ENCODE results near the gene CHST13. TPM values are rescaled to one million over a fixed set of nuclear protein-coding genes. Genes with fewer than 3 reads are reported as not detected.

CHST13 gene
- total RNA-seq, 1 experiment from 2014 or later, result not detected

DNA sequence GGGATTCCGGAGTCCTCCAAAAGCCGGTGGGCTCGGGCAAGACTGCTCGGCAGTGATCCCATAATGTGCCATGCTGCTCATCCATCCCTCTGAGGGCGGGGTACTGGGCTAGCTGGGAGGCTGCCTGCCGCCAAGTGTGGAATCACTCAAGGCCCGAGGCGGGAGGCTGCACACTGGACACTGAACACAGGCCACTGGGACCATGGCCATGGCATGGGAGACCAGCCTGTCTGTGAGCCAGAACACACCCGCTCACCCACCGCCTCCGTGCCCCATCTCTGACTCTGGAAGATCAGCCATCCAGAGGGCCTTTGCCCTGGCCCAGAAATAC is 33.4 kb downstream of the CHST13 start:
- ChIA-PET CTCF (no interaction called here), POLR2A (ENCODE audit: low non-redundant PET) (no interaction called here)
- no peak for TF ChIP-seq EZH2 (IDR thresholded peaks at IDR 0.05; ENCODE audit: borderline replicate concordance, low read depth, low read length, poor library complexity, severe bottlenecking)
- TF ChIP-seq, protein P1, sequence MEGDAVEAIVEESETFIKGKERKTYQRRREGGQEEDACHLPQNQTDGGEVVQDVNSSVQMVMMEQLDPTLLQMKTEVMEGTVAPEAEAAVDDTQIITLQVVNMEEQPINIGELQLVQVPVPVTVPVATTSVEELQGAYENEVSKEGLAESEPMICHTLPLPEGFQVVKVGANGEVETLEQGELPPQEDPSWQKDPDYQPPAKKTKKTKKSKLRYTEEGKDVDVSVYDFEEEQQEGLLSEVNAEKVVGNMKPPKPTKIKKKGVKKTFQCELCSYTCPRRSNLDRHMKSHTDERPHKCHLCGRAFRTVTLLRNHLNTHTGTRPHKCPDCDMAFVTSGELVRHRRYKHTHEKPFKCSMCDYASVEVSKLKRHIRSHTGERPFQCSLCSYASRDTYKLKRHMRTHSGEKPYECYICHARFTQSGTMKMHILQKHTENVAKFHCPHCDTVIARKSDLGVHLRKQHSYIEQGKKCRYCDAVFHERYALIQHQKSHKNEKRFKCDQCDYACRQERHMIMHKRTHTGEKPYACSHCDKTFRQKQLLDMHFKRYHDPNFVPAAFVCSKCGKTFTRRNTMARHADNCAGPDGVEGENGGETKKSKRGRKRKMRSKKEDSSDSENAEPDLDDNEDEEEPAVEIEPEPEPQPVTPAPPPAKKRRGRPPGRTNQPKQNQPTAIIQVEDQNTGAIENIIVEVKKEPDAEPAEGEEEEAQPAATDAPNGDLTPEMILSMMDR (conservative IDR thresholded peaks at IDR 0.05; ENCODE audit: low read depth, low read length), result no peak
- DNase-seq (ENCODE audit: low spot score), result no peak
- H3K4me1 ChIP-seq (ENCODE audit: insufficient read depth, low read length, poor library complexity, severe bottlenecking), result no peaks in the 10 kb centered on the region
- no TSS peak for BruUV-seq (replicated peaks)
- no peak overlapping the region for H3K4me3 ChIP-seq (ENCODE audit: low read depth, low read length, poor library complexity, severe bottlenecking)
- intact Hi-C loops (cut with micrococcal nuclease; ENCODE audit: unreplicated experiment), result no loop called here
- no peak overlapping the region for H3K27ac ChIP-seq (ENCODE audit: low read depth, low read length, poor library complexity, severe bottlenecking)
- no peaks in the 10 kb centered on the region for H3K36me3 ChIP-seq (ENCODE audit: insufficient read depth, low read length, poor library complexity, severe bottlenecking)
- H3K9me3 ChIP-seq (ENCODE audit: low read depth, low read length, poor library complexity, severe bottlenecking), result peaks cover under 1% of the 10 kb centered on the region
- no peaks in the 10 kb centered on the region for H3K27me3 ChIP-seq (replicated peaks; ENCODE audit: insufficient read depth, low read depth, low read length, poor library complexity)

DNA sequence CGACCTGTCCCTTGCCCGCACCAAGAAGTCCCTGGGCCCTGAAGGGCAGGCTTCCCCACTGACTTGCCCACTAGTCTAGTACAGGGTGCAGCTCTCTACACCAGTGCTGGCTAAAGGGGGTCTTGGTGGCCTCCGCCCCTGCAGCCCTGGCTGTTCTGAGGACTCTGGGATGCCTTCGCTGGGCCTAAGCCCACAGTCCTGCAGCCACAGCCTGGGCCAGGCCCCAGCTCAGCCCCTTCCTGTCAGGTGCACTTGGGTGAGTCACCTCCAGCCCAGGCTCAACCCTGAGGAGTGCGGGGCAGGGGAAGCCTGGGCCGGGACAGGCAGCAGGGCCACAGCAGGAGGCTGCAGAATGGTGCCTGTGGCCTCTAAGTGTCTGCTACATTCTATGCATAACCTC is 33.8 kb downstream of the CHST13 start:
- ChIA-PET CTCF (no interaction called here), POLR2A (ENCODE audit: low non-redundant PET) (no interaction called here)
- no peaks in the 10 kb centered on the region for H3K4me1 ChIP-seq (ENCODE audit: insufficient read depth, low read length, poor library complexity, severe bottlenecking)
- peaks cover 3% of the 10 kb centered on the region for H3K27me3 ChIP-seq (replicated peaks; ENCODE audit: insufficient read depth, low read depth, low read length, poor library complexity)
- peaks cover 4% of the 10 kb centered on the region for H3K9me3 ChIP-seq (ENCODE audit: low read depth, low read length, poor library complexity, severe bottlenecking)
- no peaks in the 10 kb centered on the region for H3K36me3 ChIP-seq (ENCODE audit: insufficient read depth, low read length, poor library complexity, severe bottlenecking)
- H3K27ac ChIP-seq (ENCODE audit: low read depth, low read length, poor library complexity, severe bottlenecking), result no peak overlapping the region
- TF ChIP-seq, protein P1 (conservative IDR thresholded peaks at IDR 0.05; ENCODE audit: low read depth, low read length), result no peak
- TF ChIP-seq EZH2 (IDR thresholded peaks at IDR 0.05; ENCODE audit: borderline replicate concordance, low read depth, low read length, poor library complexity, severe bottlenecking), result no peak
- BruUV-seq (replicated peaks), result no TSS peak
- DNase-seq (ENCODE audit: low spot score), result no peak
- H3K4me3 ChIP-seq (ENCODE audit: low read depth, low read length, poor library complexity, severe bottlenecking), result no peak overlapping the region
- intact Hi-C loops (cut with micrococcal nuclease; ENCODE audit: unreplicated experiment), result no loop called here

DNA sequence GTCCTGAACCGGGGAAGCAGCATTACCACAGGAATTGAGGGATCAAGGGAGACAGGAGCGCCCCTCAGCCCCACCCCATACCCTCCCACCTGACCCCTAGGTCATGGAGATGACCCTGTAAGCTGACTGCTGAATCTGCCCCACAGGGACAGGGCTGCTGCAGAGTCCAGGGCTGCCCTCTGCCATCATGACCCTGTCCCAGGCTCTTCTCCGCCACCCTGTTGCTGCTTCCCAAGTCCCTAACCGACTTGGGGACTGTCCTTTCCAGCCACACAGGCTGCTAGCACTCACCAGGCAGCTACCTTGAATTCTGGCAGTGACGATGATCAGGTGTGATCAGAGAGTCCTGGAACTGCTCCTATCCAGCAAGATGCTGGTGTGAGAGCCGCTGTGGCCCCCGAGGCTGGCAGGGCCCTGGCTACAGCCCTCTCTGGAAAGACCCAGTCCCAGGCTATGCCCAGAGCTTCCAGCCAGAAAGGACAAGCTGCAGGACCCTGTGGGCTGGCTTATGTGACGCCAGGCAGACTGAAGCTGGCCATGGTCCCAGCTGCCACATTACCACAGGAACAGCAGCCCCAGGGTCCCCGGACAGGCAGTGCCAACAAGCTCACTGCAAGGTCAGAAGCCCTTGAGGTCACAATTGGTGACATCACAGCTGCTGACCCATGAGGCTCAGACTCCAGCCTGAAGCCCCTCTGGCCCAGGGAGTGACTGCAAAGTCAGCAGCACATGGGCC is 34.5 kb downstream of the CHST13 start, which contains the start of gene C3orf22:
TSS of gene C3orf22 (minus strand) at position 597 of the 736 bp plus-strand sequence. CDS start 5,542 bp downstream, outside the sequence.
- no peaks in the 10 kb centered on the region for H3K36me3 ChIP-seq (ENCODE audit: insufficient read depth, low read length, poor library complexity, severe bottlenecking)
- CTCF ChIA-PET, result no interaction called here
- intact Hi-C loops (cut with micrococcal nuclease; ENCODE audit: unreplicated experiment), result no loop called here
- no peak for DNase-seq (ENCODE audit: low spot score)
- H3K27ac ChIP-seq (ENCODE audit: low read depth, low read length, poor library complexity, severe bottlenecking), result no peak within 1 kb of the TSS
- TF ChIP-seq EZH2 (IDR thresholded peaks at IDR 0.05; ENCODE audit: borderline replicate concordance, low read depth, low read length, poor library complexity, severe bottlenecking), result no peak
- TF ChIP-seq, protein P1 (conservative IDR thresholded peaks at IDR 0.05; ENCODE audit: low read depth, low read length), result no peak
- peaks cover 6% of the 10 kb centered on the region for H3K9me3 ChIP-seq (ENCODE audit: low read depth, low read length, poor library complexity, severe bottlenecking)
- POLR2A ChIA-PET (ENCODE audit: low non-redundant PET), result no interaction called here
- H3K27me3 ChIP-seq (replicated peaks; ENCODE audit: insufficient read depth, low read depth, low read length, poor library complexity), result peaks cover 11% of the 10 kb centered on the region
- no TSS peak for BruUV-seq (replicated peaks)
- no peaks in the 10 kb centered on the region for H3K4me1 ChIP-seq (ENCODE audit: insufficient read depth, low read length, poor library complexity, severe bottlenecking)
- no peak within 1 kb of the TSS for H3K4me3 ChIP-seq (ENCODE audit: low read depth, low read length, poor library complexity, severe bottlenecking)

Measured in A673 (cell line).